Measurements from ENCODE around the gene MSMB. TPM values are rescaled to one million over a fixed set of nuclear protein-coding genes. Genes with fewer than 3 reads are reported as not detected.

MSMB gene
- total RNA-seq, 2 donors from 2014 or later: not detected

Other genes starting within 250 kb of the MSMB start
- gene AGAP4, start 198.8 kb downstream of the MSMB start, total RNA-seq: 10 to 100 TPM; 20.3 to 34.0 TPM
- gene TIMM23, start 73.8 kb downstream of the MSMB start, total RNA-seq: 10 to 100 TPM; 32.8 to 35.4 TPM
- gene NCOA4, start 15.6 kb downstream of the MSMB start, total RNA-seq: 100 to 1,000 TPM; 112 to 144 TPM
- gene ANTXRL, start 240.7 kb upstream of the MSMB start, total RNA-seq: not detected